Measurements from ENCODE around the gene KSR2.

The KSR2 gene

GRCh38 chr12:117684471-117684870 is 284.3 kb downstream of the KSR2 start:
- TF ChIP-seq CTCF (conservative IDR thresholded peaks at IDR 0.05), result no peak
- peak overlapping the region; percentile 100 for H3K27ac ChIP-seq

DNA sequence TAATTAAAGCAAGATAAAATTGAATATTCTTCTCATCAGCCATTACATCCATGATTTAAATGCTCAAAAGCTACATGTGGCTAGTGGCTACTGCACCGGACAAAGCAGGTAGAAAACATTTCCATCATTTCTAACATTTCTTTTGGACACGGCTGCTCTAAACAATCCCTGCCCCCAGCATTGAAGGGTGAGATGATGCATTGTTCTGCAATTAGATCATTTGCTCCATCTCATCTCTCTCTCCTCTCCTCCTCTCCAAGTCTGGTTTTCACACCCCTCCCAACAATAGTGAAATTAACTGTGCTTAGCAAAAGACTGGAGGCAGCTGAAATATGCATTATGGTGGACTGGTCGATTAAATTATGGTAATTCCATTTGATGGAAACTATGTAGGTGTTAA is 288.5 kb downstream of the KSR2 start:
- H3K27ac ChIP-seq, result peak overlapping the region; percentile 100
- no peak for TF ChIP-seq CTCF (conservative IDR thresholded peaks at IDR 0.05)

GRCh38 chr12:117679776-117680175 is 289.0 kb downstream of the KSR2 start:
- no peak for TF ChIP-seq CTCF (conservative IDR thresholded peaks at IDR 0.05)
- peak overlapping the region; percentile 100 for H3K27ac ChIP-seq

- no peak for TF ChIP-seq CTCF (conservative IDR thresholded peaks at IDR 0.05)
- no peak overlapping the region for H3K27ac ChIP-seq
These were observed 294.0 kb downstream of the KSR2 start for GRCh38 chr12:117674763-117675162.

- TF ChIP-seq CTCF (conservative IDR thresholded peaks at IDR 0.05), result no peak
- no peak overlapping the region for H3K27ac ChIP-seq
These were observed 294.5 kb downstream of the KSR2 start for GRCh38 chr12:117674313-117674712.

GRCh38 chr12:117671734-117672133 is 297.1 kb downstream of the KSR2 start:
- TF ChIP-seq CTCF (conservative IDR thresholded peaks at IDR 0.05), result peak; percentile 91
- H3K27ac ChIP-seq, result peak overlapping the region; percentile 15; the same call in 1 of the 2 replicates

DNA sequence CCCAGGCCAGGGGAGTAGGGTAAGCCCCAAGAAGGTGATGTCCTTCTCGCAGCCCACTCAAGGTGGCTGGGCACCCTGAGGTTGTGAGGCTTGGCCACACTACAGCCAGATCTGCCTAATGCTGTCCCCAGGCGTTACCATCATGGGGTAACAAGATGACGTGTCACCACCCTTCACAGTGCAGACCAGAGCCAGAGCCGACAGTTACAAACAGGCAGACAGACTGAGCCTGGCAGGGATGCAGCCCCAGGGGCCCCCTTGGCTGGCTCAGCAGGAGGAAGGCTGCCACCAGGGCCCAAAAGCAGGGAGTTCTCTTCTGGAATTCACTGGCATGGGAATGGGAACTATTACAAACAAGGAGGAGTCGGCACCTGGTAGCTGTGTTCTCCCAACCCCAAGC is 304.6 kb downstream of the KSR2 start:
- no peak for TF ChIP-seq CTCF (conservative IDR thresholded peaks at IDR 0.05)
- H3K27ac ChIP-seq, result no peak overlapping the region

All from VCaP (cell line).